Erythroblast (primary cell): ENCODE data around the gene CA11.

Experiments
- GATA1 ChIP-seq: IDR thresholded peaks from 2 replicates; pipeline ENCODE4 v1.6.1; 2011; ENCODE audit warnings: low read depth, mild to moderate bottlenecking, control low read depth, low read length, moderate library complexity
- POLR2A ChIP-seq: IDR thresholded peaks from 2 replicates; pipeline ENCODE4 v1.6.1; 2011; ENCODE audit warnings: mild to moderate bottlenecking, low read length

DNA sequence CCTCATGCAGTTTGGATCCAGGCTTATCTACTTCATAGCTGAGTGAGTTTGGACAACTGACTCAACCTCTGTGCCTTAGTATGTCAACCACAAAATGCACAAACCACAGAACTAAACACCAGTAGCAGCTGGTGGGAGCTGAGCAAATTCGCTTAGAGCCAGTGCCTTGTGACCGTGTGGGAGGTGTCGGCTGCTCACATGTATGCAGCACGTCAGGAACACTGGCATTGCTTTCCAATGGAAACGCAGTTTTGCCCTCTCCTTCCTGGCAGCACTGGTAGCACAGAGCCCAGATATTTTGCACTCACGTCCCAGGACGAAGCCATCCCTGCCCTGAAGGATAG lies 35.1 kb upstream of the CA11 start:
- TF ChIP-seq POLR2A (no peak), GATA1 (no peak)
